Tibial nerve (tissue), 3 donors: Measurements from ENCODE around the gene SRXN1.

Source experiments
- CTCF ChIP-seq, 5 experiments: fragments of 200-600 bp in 3 of 5; fragments of 450-650 bp in 2 of 5; sonication (generic) in 3 of 5; IDR thresholded peaks; one replicate each; pipeline ENCODE4 v1.5.1; 2016 to 2019; ENCODE audit warnings: antibody characterized with exemption in 5 of 5, mild to moderate bottlenecking in 3 of 5, moderate library complexity in 2 of 5
- POLR2A ChIP-seq, 2 donors: fragments of 450-650 bp; IDR thresholded peaks; one replicate each; pipeline ENCODE4 v1.6.1; 2017; ENCODE audit warnings: antibody characterized with exemption in 2 of 2, mild to moderate bottlenecking in 2 of 2, moderate library complexity in 2 of 2

- TF ChIP-seq POLR2A (IDR thresholded peaks at IDR 0.05): no peak
- TF ChIP-seq CTCF (IDR thresholded peaks at IDR 0.05): no peak
Observed at GRCh38 chr20:623021-623420, 30.0 kb downstream of the SRXN1 start.
